Measurements from ENCODE around the gene ZP1.

The ZP1 gene

GRCh38 chr11:60922906-60923305 lies 55.6 kb downstream of the ZP1 start:
- no peaks in the 10 kb centered on the region for H3K9me3 ChIP-seq (ENCODE audit: control insufficient read depth, insufficient read depth, low read length)
- H3K4me1 ChIP-seq (ENCODE audit: control insufficient read depth, low read length): peaks cover 41% of the 10 kb centered on the region
- TF ChIP-seq EZH2phosphoT487 (IDR thresholded peaks at IDR 0.05; ENCODE audit: borderline replicate concordance, low read length): no peak
- no peak for TF ChIP-seq CTCF (IDR thresholded peaks at IDR 0.05; ENCODE audit: low read depth, low read length, poor library complexity, severe bottlenecking)
- H3K27me3 ChIP-seq (ENCODE audit: control insufficient read depth, low read length): peaks cover 7% of the 10 kb centered on the region
- peaks cover 3% of the 10 kb centered on the region; the same call in 1 of the 2 replicates for H3F3A ChIP-seq (ENCODE audit: control insufficient read depth, insufficient read depth)
- peaks cover 51% of the 10 kb centered on the region for H3K36me3 ChIP-seq (ENCODE audit: control insufficient read depth, low read length)
- no peak overlapping the region for H3K4me2 ChIP-seq (ENCODE audit: low read length)
- H3K27ac ChIP-seq (ENCODE audit: low read depth, low read length): no peak overlapping the region
- H3K9me2 ChIP-seq (replicated peaks; ENCODE audit: control insufficient read depth, low read length): no peaks in the 10 kb centered on the region
- no peaks in the 10 kb centered on the region for H4K20me1 ChIP-seq (ENCODE audit: control insufficient read depth, insufficient read depth, low read depth, low read length)
- peaks cover 20% of the 10 kb centered on the region for H3K79me2 ChIP-seq (ENCODE audit: control insufficient read depth, low read length)
- no peak overlapping the region for H3K4me3 ChIP-seq (ENCODE audit: low read length)

- TF ChIP-seq EZH2phosphoT487 (IDR thresholded peaks at IDR 0.05; ENCODE audit: borderline replicate concordance, low read length) (no peak), CTCF (IDR thresholded peaks at IDR 0.05; ENCODE audit: low read depth, low read length, poor library complexity, severe bottlenecking) (no peak)
Measured at GRCh38 chr11:60923326-60923725, 56.0 kb downstream of the ZP1 start.

GRCh38 chr11:60923800-60924109 lies 56.4 kb downstream of the ZP1 start:
- peak overlapping the region; percentile 82 for H3K4me2 ChIP-seq (ENCODE audit: low read length)
- H3F3A ChIP-seq (ENCODE audit: control insufficient read depth, insufficient read depth): peaks cover 3% of the 10 kb centered on the region; the same call in 1 of the 2 replicates
- peaks cover 7% of the 10 kb centered on the region for H3K27me3 ChIP-seq (ENCODE audit: control insufficient read depth, low read length)
- peaks cover 44% of the 10 kb centered on the region for H3K36me3 ChIP-seq (ENCODE audit: control insufficient read depth, low read length)
- H3K4me1 ChIP-seq (ENCODE audit: control insufficient read depth, low read length): peaks cover 33% of the 10 kb centered on the region
- no peaks in the 10 kb centered on the region for H4K20me1 ChIP-seq (ENCODE audit: control insufficient read depth, insufficient read depth, low read depth, low read length)
- TF ChIP-seq CTCF (IDR thresholded peaks at IDR 0.05; ENCODE audit: low read depth, low read length, poor library complexity, severe bottlenecking) (no peak), EZH2phosphoT487 (IDR thresholded peaks at IDR 0.05; ENCODE audit: borderline replicate concordance, low read length) (no peak)
- no peaks in the 10 kb centered on the region for H3K9me2 ChIP-seq (replicated peaks; ENCODE audit: control insufficient read depth, low read length)
- no peak overlapping the region for H3K27ac ChIP-seq (ENCODE audit: low read depth, low read length)
- no peaks in the 10 kb centered on the region for H3K9me3 ChIP-seq (ENCODE audit: control insufficient read depth, insufficient read depth, low read length)
- peak overlapping the region; percentile 76 for H3K4me3 ChIP-seq (ENCODE audit: low read length)
- H3K79me2 ChIP-seq (ENCODE audit: control insufficient read depth, low read length): peaks cover 12% of the 10 kb centered on the region

More at GRCh38 chr11:60923326-60923725, 56.0 kb downstream of the ZP1 start:
- H3K79me2 ChIP-seq (ENCODE audit: control insufficient read depth, low read length): peaks cover 16% of the 10 kb centered on the region
- peaks cover 37% of the 10 kb centered on the region for H3K4me1 ChIP-seq (ENCODE audit: control insufficient read depth, low read length)
- peak overlapping the region; percentile 82; the same call in 1 of the 2 replicates for H3K4me2 ChIP-seq (ENCODE audit: low read length)
- no peaks in the 10 kb centered on the region for H4K20me1 ChIP-seq (ENCODE audit: control insufficient read depth, insufficient read depth, low read depth, low read length)
- no peak overlapping the region for H3K27ac ChIP-seq (ENCODE audit: low read depth, low read length)
- H3K36me3 ChIP-seq (ENCODE audit: control insufficient read depth, low read length): peaks cover 48% of the 10 kb centered on the region
- H3K4me3 ChIP-seq (ENCODE audit: low read length): no peak overlapping the region
- H3K9me3 ChIP-seq (ENCODE audit: control insufficient read depth, insufficient read depth, low read length): no peaks in the 10 kb centered on the region
- peaks cover 7% of the 10 kb centered on the region for H3K27me3 ChIP-seq (ENCODE audit: control insufficient read depth, low read length)
- H3K9me2 ChIP-seq (replicated peaks; ENCODE audit: control insufficient read depth, low read length): no peaks in the 10 kb centered on the region
- H3F3A ChIP-seq (ENCODE audit: control insufficient read depth, insufficient read depth): peaks cover 3% of the 10 kb centered on the region; the same call in 1 of the 2 replicates

Data from DOHH2 (cell line).